Measurements from ENCODE around the gene ZNF608. TPM values are rescaled to one million over a fixed set of nuclear protein-coding genes. Genes with fewer than 3 reads are reported as not detected.

Gene ZNF608
- polyA plus RNA-seq, 1 donor (not counting 4 experiments of a cell fraction or from before 2014, with no cell fraction given), result 1.1 TPM

DNA sequence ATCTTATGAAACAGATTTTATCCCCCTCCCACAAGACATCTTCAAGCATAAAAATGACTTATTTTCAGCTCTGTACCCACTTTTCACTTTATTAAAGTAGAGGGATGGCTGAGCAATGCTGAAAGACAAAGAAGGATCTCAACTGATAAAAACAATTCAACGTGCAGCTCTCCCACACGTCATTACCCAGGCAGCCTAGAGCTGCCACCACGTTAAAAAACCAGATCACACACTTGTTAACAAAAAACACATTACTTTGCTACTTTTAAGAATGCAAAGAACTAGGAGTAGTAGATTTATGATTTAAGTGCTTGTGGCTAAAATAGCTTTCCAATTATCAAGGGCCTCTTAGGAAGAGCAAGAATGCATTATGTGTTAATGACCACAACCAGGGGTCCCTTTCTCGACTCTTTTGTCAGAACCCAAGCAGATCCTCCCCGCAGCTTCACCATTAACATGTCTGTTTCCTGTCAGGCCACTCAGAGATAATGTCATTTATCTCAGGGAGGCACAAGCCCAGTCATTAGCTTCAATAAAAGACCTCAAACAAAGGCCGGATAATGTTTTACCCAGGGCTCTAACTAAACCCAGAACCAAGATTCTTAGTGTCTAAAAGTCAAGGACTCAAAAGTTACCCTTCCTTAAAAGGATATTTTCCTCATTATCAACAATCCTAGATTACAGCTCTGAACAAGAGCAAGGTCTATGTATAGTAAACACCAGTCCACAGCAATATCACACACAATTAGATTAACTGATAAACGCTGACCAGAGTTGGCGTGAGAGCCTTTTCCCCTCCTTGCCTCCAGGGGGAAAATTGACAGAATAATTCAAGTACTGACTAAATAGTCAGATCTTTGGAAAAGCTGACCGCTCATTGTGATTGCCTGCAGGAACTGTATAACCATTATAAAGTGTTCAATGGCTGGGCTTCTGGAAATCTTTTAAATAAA is 7.5 kb downstream of the ZNF608 start:
- no peak overlapping the region for H3K4me3 ChIP-seq (ENCODE audit: control insufficient read depth in 2 of 3, extremely low read depth in 1 of 3, insufficient read depth in 2 of 3, low read depth in 1 of 3, low read length in 3 of 3)
- no peak overlapping the region for H2AFZ ChIP-seq (ENCODE audit: control insufficient read depth, low read length)
- H3K36me3 ChIP-seq (ENCODE audit: control insufficient read depth in 2 of 2, extremely low read depth in 1 of 2, insufficient read depth in 2 of 2, low read length in 2 of 2), result no peaks in the 10 kb centered on the region
- H3K4me1 ChIP-seq (ENCODE audit: control insufficient read depth, extremely low read depth, insufficient read depth, low read length), result peaks cover 38% of the 10 kb centered on the region
- no peaks in the 10 kb centered on the region for H4K20me1 ChIP-seq (ENCODE audit: control insufficient read depth, extremely low read depth, insufficient read depth, low read length)
- FAIRE-seq (no peak), DNase-seq (ENCODE audit: low read depth, low spot score) (no peak)
- H3K9ac ChIP-seq (ENCODE audit: control insufficient read depth, extremely low read depth, insufficient read depth, low read length), result no peak overlapping the region
- H3K79me2 ChIP-seq (ENCODE audit: control insufficient read depth, insufficient read depth, low read length), result no peaks in the 10 kb centered on the region
- TF ChIP-seq, protein P1, sequence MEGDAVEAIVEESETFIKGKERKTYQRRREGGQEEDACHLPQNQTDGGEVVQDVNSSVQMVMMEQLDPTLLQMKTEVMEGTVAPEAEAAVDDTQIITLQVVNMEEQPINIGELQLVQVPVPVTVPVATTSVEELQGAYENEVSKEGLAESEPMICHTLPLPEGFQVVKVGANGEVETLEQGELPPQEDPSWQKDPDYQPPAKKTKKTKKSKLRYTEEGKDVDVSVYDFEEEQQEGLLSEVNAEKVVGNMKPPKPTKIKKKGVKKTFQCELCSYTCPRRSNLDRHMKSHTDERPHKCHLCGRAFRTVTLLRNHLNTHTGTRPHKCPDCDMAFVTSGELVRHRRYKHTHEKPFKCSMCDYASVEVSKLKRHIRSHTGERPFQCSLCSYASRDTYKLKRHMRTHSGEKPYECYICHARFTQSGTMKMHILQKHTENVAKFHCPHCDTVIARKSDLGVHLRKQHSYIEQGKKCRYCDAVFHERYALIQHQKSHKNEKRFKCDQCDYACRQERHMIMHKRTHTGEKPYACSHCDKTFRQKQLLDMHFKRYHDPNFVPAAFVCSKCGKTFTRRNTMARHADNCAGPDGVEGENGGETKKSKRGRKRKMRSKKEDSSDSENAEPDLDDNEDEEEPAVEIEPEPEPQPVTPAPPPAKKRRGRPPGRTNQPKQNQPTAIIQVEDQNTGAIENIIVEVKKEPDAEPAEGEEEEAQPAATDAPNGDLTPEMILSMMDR (optimal IDR thresholded peaks at IDR 0.05 in 1 of 3, IDR thresholded peaks at IDR 0.05 in 1 of 3, conservative IDR thresholded peaks at IDR 0.05 in 1 of 3; ENCODE audit: extremely low read depth in 1 of 3, insufficient read depth in 2 of 3, low read length in 3 of 3), result no peak
- TF ChIP-seq EZH2 (IDR thresholded peaks at IDR 0.05; ENCODE audit: low read length), result no peak
- no peaks in the 10 kb centered on the region for H3K9me1 ChIP-seq (ENCODE audit: control insufficient read depth, extremely low read depth, insufficient read depth, low read length)
- no peak overlapping the region for H3K4me2 ChIP-seq (ENCODE audit: control insufficient read depth, extremely low read depth, insufficient read depth, low read depth, low read length)
- no peaks in the 10 kb centered on the region for H3K9me3 ChIP-seq (ENCODE audit: control insufficient read depth, low read depth, low read length)
- no peak overlapping the region for H3K27ac ChIP-seq (ENCODE audit: control insufficient read depth, insufficient read depth, low read length)
- dilution Hi-C loops (cut with MboI; ENCODE audit: extremely low pct_ligation_motif_present, low sequenced_read_pairs), result no loop called here
- H3K27me3 ChIP-seq (ENCODE audit: control insufficient read depth, extremely low read depth, insufficient read depth, low read length), result peaks cover 10% of the 10 kb centered on the region

GRCh38 chr5:124737651-124738050 is 8.8 kb downstream of the ZNF608 start:
- no peak overlapping the region for H3K4me2 ChIP-seq (ENCODE audit: control insufficient read depth, extremely low read depth, insufficient read depth, low read depth, low read length)
- no peak overlapping the region for H3K27ac ChIP-seq (ENCODE audit: control insufficient read depth, insufficient read depth, low read length)
- FAIRE-seq, result no peak
- no peak for TF ChIP-seq EZH2 (IDR thresholded peaks at IDR 0.05; ENCODE audit: low read length)
- TF ChIP-seq, protein P1 (optimal IDR thresholded peaks at IDR 0.05 in 1 of 3, IDR thresholded peaks at IDR 0.05 in 1 of 3, conservative IDR thresholded peaks at IDR 0.05 in 1 of 3; ENCODE audit: extremely low read depth in 1 of 3, insufficient read depth in 2 of 3, low read length in 3 of 3), result no peak
- H3K9me3 ChIP-seq (ENCODE audit: control insufficient read depth, low read depth, low read length), result no peaks in the 10 kb centered on the region
- no peak overlapping the region for H2AFZ ChIP-seq (ENCODE audit: control insufficient read depth, low read length)
- no peaks in the 10 kb centered on the region for H4K20me1 ChIP-seq (ENCODE audit: control insufficient read depth, extremely low read depth, insufficient read depth, low read length)
- peaks cover 10% of the 10 kb centered on the region for H3K27me3 ChIP-seq (ENCODE audit: control insufficient read depth, extremely low read depth, insufficient read depth, low read length)
- no peaks in the 10 kb centered on the region for H3K36me3 ChIP-seq (ENCODE audit: control insufficient read depth in 2 of 2, extremely low read depth in 1 of 2, insufficient read depth in 2 of 2, low read length in 2 of 2)
- H3K4me3 ChIP-seq (ENCODE audit: control insufficient read depth in 2 of 3, extremely low read depth in 1 of 3, insufficient read depth in 2 of 3, low read depth in 1 of 3, low read length in 3 of 3), result no peak overlapping the region
- no peaks in the 10 kb centered on the region for H3K9me1 ChIP-seq (ENCODE audit: control insufficient read depth, extremely low read depth, insufficient read depth, low read length)
- no peak for DNase-seq (ENCODE audit: low read depth, low spot score)
- H3K79me2 ChIP-seq (ENCODE audit: control insufficient read depth, insufficient read depth, low read length), result no peaks in the 10 kb centered on the region
- dilution Hi-C loops (cut with MboI; ENCODE audit: extremely low pct_ligation_motif_present, low sequenced_read_pairs), result no loop called here
- H3K9ac ChIP-seq (ENCODE audit: control insufficient read depth, extremely low read depth, insufficient read depth, low read length), result no peak overlapping the region
- peaks cover 25% of the 10 kb centered on the region for H3K4me1 ChIP-seq (ENCODE audit: control insufficient read depth, extremely low read depth, insufficient read depth, low read length)
